Measurements from ENCODE around the gene TAF11L13.

TAF11L13 gene

GRCh38 chr5:17679597-17680203 is 47.8 kb downstream of the TAF11L13 start:
- DNase-seq (ENCODE audit: low read depth in 2 of 2) = no peak

GRCh38 chr5:17680737-17681136 is 48.8 kb downstream of the TAF11L13 start:
- no peak for DNase-seq (ENCODE audit: low read depth in 2 of 2)

Measured in stimulated activated CD8-positive, alpha-beta memory T cell treated with anti-CD3 and anti-CD28 coated beads, Interleukin-7, amount 100 ng/mL, for 1 hour (primary cell).